H9 (cell line): ENCODE measurements around the gene CYP27C1. TPM values are rescaled to one million over a fixed set of nuclear protein-coding genes. Genes with fewer than 3 reads are reported as not detected.

Experiments
- DNase-seq: peaks from one replicate; pipeline ENCODE4 v3.0.0-alpha.2; 2017
- H2AFZ ChIP-seq: one replicate; pipeline ENCODE4 v1.6.1; 2013; ENCODE audit warnings: mild to moderate bottlenecking, low read length, control low read depth, moderate library complexity
- H2AK5ac ChIP-seq: 2 replicates; pipeline ENCODE4 v1.6.1; 2013; ENCODE audit warnings: low read length, control low read depth, mixed read lengths; ENCODE audit not compliant: insufficient read length
- H2BK120ac ChIP-seq: one replicate; pipeline ENCODE4 v1.6.1; 2013; ENCODE audit warnings: low read depth, mild to moderate bottlenecking, low read length, control low read depth, inconsistent platforms; ENCODE audit not compliant: poor library complexity, severe bottlenecking
- H2BK12ac ChIP-seq: 2 replicates; pipeline ENCODE4 v1.6.1; 2013; ENCODE audit warnings: low read length, control low read depth, mixed read lengths, low read depth; ENCODE audit not compliant: insufficient read length
- H2BK15ac ChIP-seq: 2 replicates; pipeline ENCODE4 v1.6.1; 2013; ENCODE audit warnings: low read depth, low read length, control low read depth
- H2BK20ac ChIP-seq: one replicate; pipeline ENCODE4 v1.6.1; 2013; ENCODE audit warnings: low read depth, mild to moderate bottlenecking, low read length, control low read depth, inconsistent platforms; ENCODE audit not compliant: poor library complexity, severe bottlenecking
- H2BK5ac ChIP-seq: 2 replicates; pipeline ENCODE4 v1.6.1; 2013; ENCODE audit warnings: low read length, control low read depth, mixed read lengths; ENCODE audit not compliant: insufficient read length
- H3K14ac ChIP-seq: 2 replicates; pipeline ENCODE4 v1.6.1; 2013; ENCODE audit warnings: low read length, control low read depth; ENCODE audit not compliant: insufficient read depth
- H3K18ac ChIP-seq: 2 replicates; pipeline ENCODE4 v1.6.1; 2013; ENCODE audit warnings: low read depth, mild to moderate bottlenecking, mixed read lengths, low read length, control low read depth; ENCODE audit not compliant: insufficient read length
- H3K23ac ChIP-seq: 2 replicates; pipeline ENCODE4 v1.6.1; 2013; ENCODE audit warnings: low read length, control low read depth, mixed read lengths, low read depth; ENCODE audit not compliant: insufficient read length
- H3K23me2 ChIP-seq: 2 replicates; pipeline ENCODE4 v1.6.1; 2013; ENCODE audit warnings: low read depth, mild to moderate bottlenecking, mixed read lengths, low read length, control low read depth; ENCODE audit not compliant: insufficient read length, poor library complexity, severe bottlenecking
- H3K27ac ChIP-seq: 2 replicates; pipeline ENCODE4 v1.5.1; 2013; ENCODE audit warnings: low read length, control low read depth, mixed read lengths, low read depth; ENCODE audit not compliant: insufficient read length
- H3K27me3 ChIP-seq: 2 replicates; pipeline ENCODE4 v1.6.1; 2013; ENCODE audit warnings: low read length, control low read depth, inconsistent platforms; ENCODE audit not compliant: insufficient read depth
- H3K4ac ChIP-seq: 2 replicates; pipeline ENCODE4 v1.6.1; 2013; ENCODE audit warnings: low read depth, mild to moderate bottlenecking, control low read depth, inconsistent platforms, low read length, moderate library complexity
- H3K4me1 ChIP-seq: 2 replicates; pipeline ENCODE4 v1.6.1; 2013; ENCODE audit warnings: low read length, control low read depth, inconsistent platforms; ENCODE audit not compliant: insufficient read depth
- H3K4me2 ChIP-seq: 2 replicates; pipeline ENCODE4 v1.6.1; 2013; ENCODE audit warnings: low read length, control low read depth, mixed read lengths; ENCODE audit not compliant: insufficient read length, insufficient read depth
- H3K56ac ChIP-seq: 2 replicates; pipeline ENCODE4 v1.6.1; 2013; ENCODE audit warnings: low read depth, mild to moderate bottlenecking, mixed read lengths, low read length, control low read depth; ENCODE audit not compliant: insufficient read length
- H3K79me1 ChIP-seq: 2 replicates; pipeline ENCODE4 v1.6.1; 2013; ENCODE audit warnings: low read depth, mild to moderate bottlenecking, moderate library complexity, low read length, control low read depth, inconsistent platforms; ENCODE audit not compliant: insufficient read depth, poor library complexity, severe bottlenecking
- H3K79me2 ChIP-seq: 2 replicates; pipeline ENCODE4 v1.6.1; 2013; ENCODE audit warnings: low read length, control low read depth, inconsistent platforms; ENCODE audit not compliant: insufficient read depth
- H3K9ac ChIP-seq: 2 replicates; pipeline ENCODE4 v1.6.1; 2013; ENCODE audit warnings: low read length, control low read depth, mixed read lengths; ENCODE audit not compliant: insufficient read length; ENCODE audit errors: extremely low read depth
- H3K9me3 ChIP-seq: one replicate; pipeline ENCODE4 v1.6.1; 2013; ENCODE audit warnings: low read depth, low read length, inconsistent platforms; ENCODE audit not compliant: control insufficient read depth
- H3T11ph ChIP-seq: one replicate; pipeline ENCODE4 v1.6.1; 2013; ENCODE audit warnings: mild to moderate bottlenecking, low read length, control low read depth, inconsistent platforms
- H4K20me1 ChIP-seq: one replicate; pipeline ENCODE4 v1.6.1; 2013; ENCODE audit not compliant: control insufficient read depth, insufficient read length, insufficient read depth
- H4K5ac ChIP-seq: 2 replicates; pipeline ENCODE4 v1.6.1; 2013; ENCODE audit warnings: low read depth, mild to moderate bottlenecking, mixed read lengths, low read length, control low read depth; ENCODE audit not compliant: insufficient read length
- H4K8ac ChIP-seq: replicated peaks from 2 replicates; pipeline ENCODE4 v1.6.1; 2013; ENCODE audit warnings: low read length, control low read depth, mixed read lengths, low read depth; ENCODE audit not compliant: insufficient read length
- H4K91ac ChIP-seq: 2 replicates; pipeline ENCODE4 v1.6.1; 2013; ENCODE audit warnings: low read depth, mild to moderate bottlenecking, moderate library complexity, mixed read lengths, low read length, control low read depth; ENCODE audit not compliant: insufficient read length
- H3K27ac Mint-ChIP-seq, 3 experiments: 2 replicates in 2 of 3; 3 replicates in 1 of 3; pipeline ENCODE4 v1.8.0; 2020 to 2021; ENCODE audit warnings: mixed read lengths in 3 of 3, mild to moderate bottlenecking in 1 of 3, moderate library complexity in 1 of 3
- H3K27me3 Mint-ChIP-seq: 2 replicates; pipeline ENCODE4 v1.8.0; 2021; ENCODE audit warnings: low read depth, mild to moderate bottlenecking, moderate library complexity, mixed read lengths
- H3K36me3 Mint-ChIP-seq, 3 experiments: 2 replicates in 2 of 3; 3 replicates in 1 of 3; pipeline ENCODE4 v1.8.0; 2020 to 2021; ENCODE audit warnings: low read depth in 3 of 3, mixed read lengths in 3 of 3; ENCODE audit not compliant: insufficient read depth in 1 of 3
- H3K4me1 Mint-ChIP-seq, 2 experiments: 2 replicates each; pipeline ENCODE4 v1.8.0; 2020; ENCODE audit warnings: mixed read lengths in 2 of 2
- H3K4me3 Mint-ChIP-seq, 2 experiments: 2 replicates in 1 of 2; 3 replicates in 1 of 2; pipeline ENCODE4 v1.8.0; 2020 to 2021; ENCODE audit warnings: mild to moderate bottlenecking in 2 of 2, mixed read lengths in 2 of 2, moderate library complexity in 1 of 2
- H3K9me3 Mint-ChIP-seq, 2 experiments: 2 replicates in 1 of 2; 3 replicates in 1 of 2; pipeline ENCODE4 v1.8.0; 2020; ENCODE audit warnings: mild to moderate bottlenecking in 2 of 2, mixed read lengths in 2 of 2, moderate library complexity in 1 of 2
- WGBS: extraction: QIAGEN DNeasy Blood & Tissue Kit; methylation state at CpG from one replicate; pipeline ENCODE4 v1.1.7; 2013; ENCODE audit warnings: missing lambda C conversion rate, low lambda C conversion rate, mixed read lengths; ENCODE audit not compliant: insufficient read length; ENCODE audit errors: extremely low coverage; 5-methylcytosine and 5-hydroxymethylcytosine counted together
- total RNA-seq: library from RNA; stranded (reverse); gene quantifications from 2 replicates; pipeline ENCODE4 v1.2.1, GENCODE V29; 2021
- TF ChIP-seq, protein P1 (sequence below): fragments of 200-600 bp; sonication (generic); conservative IDR thresholded peaks from 3 replicates; pipeline ENCODE4 v1.8.0; 2021; ENCODE audit warnings: antibody characterized with exemption, mild to moderate bottlenecking

Gene CYP27C1
- total RNA-seq, 1 experiment from 2014 or later, result 2.3 TPM

DNA sequence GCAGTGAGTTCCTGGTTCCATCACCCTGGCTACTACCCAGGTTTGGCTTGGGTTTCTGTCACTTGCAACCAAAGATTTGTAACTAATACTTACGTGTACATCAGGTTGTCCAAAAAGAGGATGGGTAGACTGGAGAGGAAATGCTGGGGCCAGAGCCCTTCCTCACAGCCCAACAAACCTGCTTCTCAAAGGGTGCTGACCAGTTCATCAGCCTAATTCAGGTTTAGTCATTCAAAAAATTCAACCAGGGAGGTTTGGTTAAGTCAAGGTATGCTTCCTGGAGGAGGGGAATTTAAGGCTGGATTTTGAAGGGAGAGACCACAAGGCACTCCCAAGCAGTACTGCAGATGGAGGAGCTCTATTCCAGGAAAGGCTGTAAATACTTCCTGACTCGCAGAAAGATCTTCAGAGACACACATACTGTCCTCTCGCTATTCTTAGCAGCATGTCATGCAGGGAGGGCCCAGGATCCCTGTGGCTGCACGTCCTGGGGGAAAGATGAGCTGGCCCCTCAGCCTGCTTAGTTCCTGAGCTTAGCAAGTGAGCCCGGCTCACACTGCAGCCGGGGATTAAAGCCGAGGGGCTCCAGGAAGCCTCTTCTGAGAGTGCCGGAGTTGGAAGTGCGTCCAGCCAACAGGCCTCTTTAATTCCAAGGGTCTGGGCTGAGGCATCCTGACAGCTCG, 73.1 kb downstream of the CYP27C1 start:
- no peak overlapping the region for H3K14ac ChIP-seq
- TF ChIP-seq, protein P1, sequence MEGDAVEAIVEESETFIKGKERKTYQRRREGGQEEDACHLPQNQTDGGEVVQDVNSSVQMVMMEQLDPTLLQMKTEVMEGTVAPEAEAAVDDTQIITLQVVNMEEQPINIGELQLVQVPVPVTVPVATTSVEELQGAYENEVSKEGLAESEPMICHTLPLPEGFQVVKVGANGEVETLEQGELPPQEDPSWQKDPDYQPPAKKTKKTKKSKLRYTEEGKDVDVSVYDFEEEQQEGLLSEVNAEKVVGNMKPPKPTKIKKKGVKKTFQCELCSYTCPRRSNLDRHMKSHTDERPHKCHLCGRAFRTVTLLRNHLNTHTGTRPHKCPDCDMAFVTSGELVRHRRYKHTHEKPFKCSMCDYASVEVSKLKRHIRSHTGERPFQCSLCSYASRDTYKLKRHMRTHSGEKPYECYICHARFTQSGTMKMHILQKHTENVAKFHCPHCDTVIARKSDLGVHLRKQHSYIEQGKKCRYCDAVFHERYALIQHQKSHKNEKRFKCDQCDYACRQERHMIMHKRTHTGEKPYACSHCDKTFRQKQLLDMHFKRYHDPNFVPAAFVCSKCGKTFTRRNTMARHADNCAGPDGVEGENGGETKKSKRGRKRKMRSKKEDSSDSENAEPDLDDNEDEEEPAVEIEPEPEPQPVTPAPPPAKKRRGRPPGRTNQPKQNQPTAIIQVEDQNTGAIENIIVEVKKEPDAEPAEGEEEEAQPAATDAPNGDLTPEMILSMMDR, result no peak
- no peaks in the 10 kb centered on the region for H3K79me1 ChIP-seq
- no peak overlapping the region for H2BK15ac ChIP-seq
- H3K4me3 Mint-ChIP-seq, result no peak overlapping the region
- no peak overlapping the region for H3K4me2 ChIP-seq
- no peaks in the 10 kb centered on the region for H3K23me2 ChIP-seq
- peaks cover 9% of the 10 kb centered on the region in 2 experiments for H3K4me1 Mint-ChIP-seq
- no peak for DNase-seq
- H3K27ac ChIP-seq, result no peak overlapping the region
- no peak overlapping the region for H3T11ph ChIP-seq
- no peak overlapping the region for H3K56ac ChIP-seq
- H3K23ac ChIP-seq, result no peak overlapping the region
- no peak overlapping the region for H3K9ac ChIP-seq
- H3K27ac Mint-ChIP-seq, result no peak overlapping the region
- H3K9me3 Mint-ChIP-seq, result peaks cover 14 to 18% of the 10 kb centered on the region in 2 experiments
- H4K8ac ChIP-seq, result no peak overlapping the region
- no peak overlapping the region for H2AK5ac ChIP-seq
- no peak overlapping the region for H2AFZ ChIP-seq
- H4K5ac ChIP-seq, result no peak overlapping the region
- H3K27me3 Mint-ChIP-seq, result no peaks in the 10 kb centered on the region; the same call in none of the 2 replicates
- no peaks in the 10 kb centered on the region for H4K20me1 ChIP-seq
- H3K79me2 ChIP-seq, result no peaks in the 10 kb centered on the region
- no peaks in the 10 kb centered on the region for H3K9me3 ChIP-seq
- no peak overlapping the region for H4K91ac ChIP-seq
- H3K4me1 ChIP-seq, result no peaks in the 10 kb centered on the region
- no CpG with 5 or more reads among the region's 10 CpGs for WGBS
- no peak overlapping the region for H3K18ac ChIP-seq
- peaks cover 4% of the 10 kb centered on the region in 3 experiments; a peak in 6 of 7 replicates for H3K36me3 Mint-ChIP-seq
- H3K27me3 ChIP-seq, result no peaks in the 10 kb centered on the region
- no peak overlapping the region for H2BK20ac ChIP-seq
- H2BK12ac ChIP-seq, result no peak overlapping the region
- H2BK5ac ChIP-seq, result no peak overlapping the region
- H2BK120ac ChIP-seq, result no peak overlapping the region
- H3K4ac ChIP-seq, result no peak overlapping the region
